H9 (cell line): ENCODE data around the gene SOHLH1. TPM values are rescaled to one million over a fixed set of nuclear protein-coding genes. Genes with fewer than 3 reads are reported as not detected.

Experiments used
- DNase-seq: peaks from one replicate; pipeline ENCODE4 v3.0.0-alpha.2; 2017
- H2AFZ ChIP-seq: one replicate; pipeline ENCODE4 v1.6.1; 2013; ENCODE audit warnings: mild to moderate bottlenecking, low read length, control low read depth, moderate library complexity
- H2AK5ac ChIP-seq: 2 replicates; pipeline ENCODE4 v1.6.1; 2013; ENCODE audit warnings: low read length, control low read depth, mixed read lengths; ENCODE audit not compliant: insufficient read length
- H2BK120ac ChIP-seq: one replicate; pipeline ENCODE4 v1.6.1; 2013; ENCODE audit warnings: low read depth, mild to moderate bottlenecking, low read length, control low read depth, inconsistent platforms; ENCODE audit not compliant: poor library complexity, severe bottlenecking
- H2BK12ac ChIP-seq: 2 replicates; pipeline ENCODE4 v1.6.1; 2013; ENCODE audit warnings: low read length, control low read depth, mixed read lengths, low read depth; ENCODE audit not compliant: insufficient read length
- H2BK15ac ChIP-seq: 2 replicates; pipeline ENCODE4 v1.6.1; 2013; ENCODE audit warnings: low read depth, low read length, control low read depth
- H2BK20ac ChIP-seq: one replicate; pipeline ENCODE4 v1.6.1; 2013; ENCODE audit warnings: low read depth, mild to moderate bottlenecking, low read length, control low read depth, inconsistent platforms; ENCODE audit not compliant: poor library complexity, severe bottlenecking
- H2BK5ac ChIP-seq: 2 replicates; pipeline ENCODE4 v1.6.1; 2013; ENCODE audit warnings: low read length, control low read depth, mixed read lengths; ENCODE audit not compliant: insufficient read length
- H3K14ac ChIP-seq: 2 replicates; pipeline ENCODE4 v1.6.1; 2013; ENCODE audit warnings: low read length, control low read depth; ENCODE audit not compliant: insufficient read depth
- H3K18ac ChIP-seq: 2 replicates; pipeline ENCODE4 v1.6.1; 2013; ENCODE audit warnings: low read depth, mild to moderate bottlenecking, mixed read lengths, low read length, control low read depth; ENCODE audit not compliant: insufficient read length
- H3K23ac ChIP-seq: 2 replicates; pipeline ENCODE4 v1.6.1; 2013; ENCODE audit warnings: low read length, control low read depth, mixed read lengths, low read depth; ENCODE audit not compliant: insufficient read length
- H3K23me2 ChIP-seq: 2 replicates; pipeline ENCODE4 v1.6.1; 2013; ENCODE audit warnings: low read depth, mild to moderate bottlenecking, mixed read lengths, low read length, control low read depth; ENCODE audit not compliant: insufficient read length, poor library complexity, severe bottlenecking
- H3K27ac ChIP-seq: 2 replicates; pipeline ENCODE4 v1.5.1; 2013; ENCODE audit warnings: low read length, control low read depth, mixed read lengths, low read depth; ENCODE audit not compliant: insufficient read length
- H3K27me3 ChIP-seq: 2 replicates; pipeline ENCODE4 v1.6.1; 2013; ENCODE audit warnings: low read length, control low read depth, inconsistent platforms; ENCODE audit not compliant: insufficient read depth
- H3K4ac ChIP-seq: 2 replicates; pipeline ENCODE4 v1.6.1; 2013; ENCODE audit warnings: low read depth, mild to moderate bottlenecking, control low read depth, inconsistent platforms, low read length, moderate library complexity
- H3K4me1 ChIP-seq: 2 replicates; pipeline ENCODE4 v1.6.1; 2013; ENCODE audit warnings: low read length, control low read depth, inconsistent platforms; ENCODE audit not compliant: insufficient read depth
- H3K4me2 ChIP-seq: 2 replicates; pipeline ENCODE4 v1.6.1; 2013; ENCODE audit warnings: low read length, control low read depth, mixed read lengths; ENCODE audit not compliant: insufficient read length, insufficient read depth
- H3K56ac ChIP-seq: 2 replicates; pipeline ENCODE4 v1.6.1; 2013; ENCODE audit warnings: low read depth, mild to moderate bottlenecking, mixed read lengths, low read length, control low read depth; ENCODE audit not compliant: insufficient read length
- H3K79me1 ChIP-seq: 2 replicates; pipeline ENCODE4 v1.6.1; 2013; ENCODE audit warnings: low read depth, mild to moderate bottlenecking, moderate library complexity, low read length, control low read depth, inconsistent platforms; ENCODE audit not compliant: insufficient read depth, poor library complexity, severe bottlenecking
- H3K79me2 ChIP-seq: 2 replicates; pipeline ENCODE4 v1.6.1; 2013; ENCODE audit warnings: low read length, control low read depth, inconsistent platforms; ENCODE audit not compliant: insufficient read depth
- H3K9ac ChIP-seq: 2 replicates; pipeline ENCODE4 v1.6.1; 2013; ENCODE audit warnings: low read length, control low read depth, mixed read lengths; ENCODE audit not compliant: insufficient read length; ENCODE audit errors: extremely low read depth
- H3K9me3 ChIP-seq: one replicate; pipeline ENCODE4 v1.6.1; 2013; ENCODE audit warnings: low read depth, low read length, inconsistent platforms; ENCODE audit not compliant: control insufficient read depth
- H3T11ph ChIP-seq: one replicate; pipeline ENCODE4 v1.6.1; 2013; ENCODE audit warnings: mild to moderate bottlenecking, low read length, control low read depth, inconsistent platforms
- H4K20me1 ChIP-seq: one replicate; pipeline ENCODE4 v1.6.1; 2013; ENCODE audit not compliant: control insufficient read depth, insufficient read length, insufficient read depth
- H4K5ac ChIP-seq: 2 replicates; pipeline ENCODE4 v1.6.1; 2013; ENCODE audit warnings: low read depth, mild to moderate bottlenecking, mixed read lengths, low read length, control low read depth; ENCODE audit not compliant: insufficient read length
- H4K8ac ChIP-seq: replicated peaks from 2 replicates; pipeline ENCODE4 v1.6.1; 2013; ENCODE audit warnings: low read length, control low read depth, mixed read lengths, low read depth; ENCODE audit not compliant: insufficient read length
- H4K91ac ChIP-seq: 2 replicates; pipeline ENCODE4 v1.6.1; 2013; ENCODE audit warnings: low read depth, mild to moderate bottlenecking, moderate library complexity, mixed read lengths, low read length, control low read depth; ENCODE audit not compliant: insufficient read length
- H3K27ac Mint-ChIP-seq, 3 experiments: 2 replicates in 2 of 3; 3 replicates in 1 of 3; pipeline ENCODE4 v1.8.0; 2020 to 2021; ENCODE audit warnings: mixed read lengths in 3 of 3, mild to moderate bottlenecking in 1 of 3, moderate library complexity in 1 of 3
- H3K27me3 Mint-ChIP-seq: 2 replicates; pipeline ENCODE4 v1.8.0; 2021; ENCODE audit warnings: low read depth, mild to moderate bottlenecking, moderate library complexity, mixed read lengths
- H3K36me3 Mint-ChIP-seq, 3 experiments: 2 replicates in 2 of 3; 3 replicates in 1 of 3; pipeline ENCODE4 v1.8.0; 2020 to 2021; ENCODE audit warnings: low read depth in 3 of 3, mixed read lengths in 3 of 3; ENCODE audit not compliant: insufficient read depth in 1 of 3
- H3K4me1 Mint-ChIP-seq, 2 experiments: 2 replicates each; pipeline ENCODE4 v1.8.0; 2020; ENCODE audit warnings: mixed read lengths in 2 of 2
- H3K4me3 Mint-ChIP-seq, 2 experiments: 2 replicates in 1 of 2; 3 replicates in 1 of 2; pipeline ENCODE4 v1.8.0; 2020 to 2021; ENCODE audit warnings: mild to moderate bottlenecking in 2 of 2, mixed read lengths in 2 of 2, moderate library complexity in 1 of 2
- H3K9me3 Mint-ChIP-seq, 2 experiments: 2 replicates in 1 of 2; 3 replicates in 1 of 2; pipeline ENCODE4 v1.8.0; 2020; ENCODE audit warnings: mild to moderate bottlenecking in 2 of 2, mixed read lengths in 2 of 2, moderate library complexity in 1 of 2
- CTCF ChIP-seq: fragments of 200-600 bp; sonication (generic); conservative IDR thresholded peaks from 3 replicates; pipeline ENCODE4 v1.8.0; 2021; ENCODE audit warnings: antibody characterized with exemption, mild to moderate bottlenecking
- WGBS: extraction: QIAGEN DNeasy Blood & Tissue Kit; methylation state at CpG from one replicate; pipeline ENCODE4 v1.1.7; 2013; ENCODE audit warnings: missing lambda C conversion rate, low lambda C conversion rate, mixed read lengths; ENCODE audit not compliant: insufficient read length; ENCODE audit errors: extremely low coverage; 5-methylcytosine and 5-hydroxymethylcytosine counted together
- total RNA-seq: library from RNA; stranded (reverse); gene quantifications from 2 replicates; pipeline ENCODE4 v1.2.1, GENCODE V29; 2021

Gene SOHLH1
- total RNA-seq, 1 experiment from 2014 or later = not detected

- Histone ChIP-seq H4K91ac (no peak overlapping the region), H3T11ph (no peak overlapping the region), H3K56ac (no peak overlapping the region), H3K23me2 (no peaks in the 10 kb centered on the region), H2BK5ac (no peak overlapping the region), H3K27ac (no peak overlapping the region), H4K20me1 (no peaks in the 10 kb centered on the region), H3K27me3 (no peaks in the 10 kb centered on the region; the same call in 1 of the 2 replicates), H2AFZ (no peak overlapping the region), H3K23ac (no peak overlapping the region), H2AK5ac (no peak overlapping the region), H2BK20ac (no peak overlapping the region), H3K4ac (no peak overlapping the region), H2BK15ac (no peak overlapping the region), H3K79me2 (no peaks in the 10 kb centered on the region), H3K9ac (no peak overlapping the region), H3K14ac (no peak overlapping the region), H3K4me1 (no peaks in the 10 kb centered on the region), H3K18ac (no peak overlapping the region), H2BK120ac (no peak overlapping the region), H4K5ac (no peak overlapping the region), H3K4me2 (no peak overlapping the region), H2BK12ac (no peak overlapping the region), H3K79me1 (no peaks in the 10 kb centered on the region), H4K8ac (no peak overlapping the region), H3K9me3 (no peaks in the 10 kb centered on the region)
- Mint-ChIP-seq H3K36me3 (no peaks in the 10 kb centered on the region), H3K27me3 (peaks cover 14% of the 10 kb centered on the region), H3K4me3 (no peak overlapping the region), H3K27ac (no peak overlapping the region), H3K9me3 (no peaks in the 10 kb centered on the region), H3K4me1 (peaks cover 3 to 9% of the 10 kb centered on the region in 2 experiments; a peak in 2 of 4 replicates)
- no peak for TF ChIP-seq CTCF
- no CpG with 5 or more reads among the region's 21 CpGs for WGBS
- DNase-seq = no peak
These were observed 1.0 kb downstream of the SOHLH1 start for GRCh38 chr9:135698236-135698635.
